Smooth muscle cell (in vitro differentiated cells): ENCODE measurements around the gene HMCN2. TPM values are rescaled to one million over a fixed set of nuclear protein-coding genes. Genes with fewer than 3 reads are reported as not detected.

Source experiments
- DNase-seq: peaks from one replicate; lab custom pipeline; 2025; ENCODE audit not compliant: unreplicated experiment; lab: John Stamatoyannopoulos, UW
- H2AFZ ChIP-seq: fragments of 200-600 bp; sonication (generic); 2 replicates; pipeline ENCODE4 v1.6.0; 2016; ENCODE audit warnings: antibody characterized with exemption, low read depth, mild to moderate bottlenecking
- H3F3A ChIP-seq: fragments of 200-600 bp; sonication (generic); 2 replicates; pipeline ENCODE4 v1.6.0; 2017; ENCODE audit warnings: antibody characterized with exemption, low read depth
- H3K27ac ChIP-seq: fragments of 200-600 bp; sonication (generic); 2 replicates; pipeline ENCODE4 v1.5.1; 2016; ENCODE audit warnings: low read depth, mild to moderate bottlenecking
- H3K27me3 ChIP-seq: fragments of 200-600 bp; sonication (generic); 2 replicates; pipeline ENCODE4 v1.6.1; 2016; ENCODE audit warnings: low read depth, mild to moderate bottlenecking
- H3K36me3 ChIP-seq: fragments of 200-600 bp; sonication (generic); 2 replicates; pipeline ENCODE4 v1.5.1; 2016; ENCODE audit warnings: low read depth
- H3K4me1 ChIP-seq: fragments of 200-600 bp; sonication (generic); 2 replicates; pipeline ENCODE4 v1.5.1; 2016; ENCODE audit warnings: low read depth
- H3K4me2 ChIP-seq: fragments of 200-600 bp; sonication (generic); 2 replicates; pipeline ENCODE4 v1.6.0; 2016; ENCODE audit warnings: mild to moderate bottlenecking
- H3K4me3 ChIP-seq: fragments of 200-600 bp; sonication (generic); 2 replicates; pipeline ENCODE4 v1.5.1; 2016; ENCODE audit warnings: mild to moderate bottlenecking
- H3K79me2 ChIP-seq: fragments of 200-600 bp; sonication (generic); 2 replicates; pipeline ENCODE4 v1.6.0; 2016; ENCODE audit warnings: low read depth, mild to moderate bottlenecking
- H3K9ac ChIP-seq: fragments of 200-600 bp; sonication (generic); 2 replicates; pipeline ENCODE4 v1.6.0; 2016; ENCODE audit warnings: low read depth
- H3K9me3 ChIP-seq: fragments of 200-600 bp; sonication (generic); replicated peaks from 2 replicates; pipeline ENCODE4 v1.5.1; 2016; ENCODE audit warnings: low read depth
- H4K20me1 ChIP-seq: fragments of 200-600 bp; sonication (generic); 2 replicates; pipeline ENCODE4 v1.6.0; 2016; ENCODE audit warnings: low read depth
- WGBS: methylation state at CpG from one replicate; pipeline ENCODE4 v1.1.7; 2016; ENCODE audit warnings: low lambda C conversion rate; 5-methylcytosine and 5-hydroxymethylcytosine counted together
- polyA plus RNA-seq: library from polyadenylated mRNA; unstranded; fragments of >200 nt; fragmentation: Nextera tagmentation; extraction: Ambion mirVana; gene quantifications from 2 replicates; pipeline ENCODE4 v1.2.1, GENCODE V29; 2016
- total RNA-seq: library from RNA; depleted of rRNA; stranded (reverse); fragments of >200 nt; gene quantifications from 2 replicates; pipeline ENCODE4 v1.2.3, GENCODE V29; 2014
- TF ChIP-seq, protein P1 (sequence below): fragments of 200-600 bp; sonication (generic); IDR thresholded peaks from 2 replicates; pipeline ENCODE4 v1.5.1; 2017; ENCODE audit warnings: borderline replicate concordance, mild to moderate bottlenecking, antibody characterized with exemption; ENCODE audit not compliant: insufficient read depth, poor library complexity, severe bottlenecking

The HMCN2 gene
- total and polyA plus RNA-seq, 2 experiments from 2014 or later = under 0.01 TPM; not detected in 1

DNA sequence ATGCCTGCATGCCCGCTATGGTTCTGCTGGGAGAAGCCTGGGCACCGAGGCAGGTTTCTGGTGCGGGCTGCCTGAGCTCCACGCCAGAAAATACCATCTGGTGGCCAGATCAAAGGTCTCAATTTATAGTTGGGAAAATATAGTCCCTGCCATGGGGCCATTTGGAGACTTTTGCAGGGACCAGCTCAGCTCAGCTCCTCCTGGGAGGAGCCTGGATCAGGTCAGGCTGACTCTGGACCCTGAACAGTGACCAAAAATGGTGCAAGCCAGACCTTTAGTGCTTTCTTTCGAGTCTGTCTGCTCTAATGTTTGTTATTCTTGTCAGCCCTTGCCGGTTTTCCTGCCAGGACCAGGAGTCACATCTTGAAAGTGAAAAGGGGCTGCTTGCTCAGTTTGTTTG, 31.8 kb downstream of the HMCN2 start:
- TF ChIP-seq, protein P1, sequence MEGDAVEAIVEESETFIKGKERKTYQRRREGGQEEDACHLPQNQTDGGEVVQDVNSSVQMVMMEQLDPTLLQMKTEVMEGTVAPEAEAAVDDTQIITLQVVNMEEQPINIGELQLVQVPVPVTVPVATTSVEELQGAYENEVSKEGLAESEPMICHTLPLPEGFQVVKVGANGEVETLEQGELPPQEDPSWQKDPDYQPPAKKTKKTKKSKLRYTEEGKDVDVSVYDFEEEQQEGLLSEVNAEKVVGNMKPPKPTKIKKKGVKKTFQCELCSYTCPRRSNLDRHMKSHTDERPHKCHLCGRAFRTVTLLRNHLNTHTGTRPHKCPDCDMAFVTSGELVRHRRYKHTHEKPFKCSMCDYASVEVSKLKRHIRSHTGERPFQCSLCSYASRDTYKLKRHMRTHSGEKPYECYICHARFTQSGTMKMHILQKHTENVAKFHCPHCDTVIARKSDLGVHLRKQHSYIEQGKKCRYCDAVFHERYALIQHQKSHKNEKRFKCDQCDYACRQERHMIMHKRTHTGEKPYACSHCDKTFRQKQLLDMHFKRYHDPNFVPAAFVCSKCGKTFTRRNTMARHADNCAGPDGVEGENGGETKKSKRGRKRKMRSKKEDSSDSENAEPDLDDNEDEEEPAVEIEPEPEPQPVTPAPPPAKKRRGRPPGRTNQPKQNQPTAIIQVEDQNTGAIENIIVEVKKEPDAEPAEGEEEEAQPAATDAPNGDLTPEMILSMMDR = no peak
- H2AFZ ChIP-seq = no peak overlapping the region
- peaks cover 28% of the 10 kb centered on the region for H3K27me3 ChIP-seq
- no peaks in the 10 kb centered on the region for H3K4me1 ChIP-seq
- no peak overlapping the region for H3K9ac ChIP-seq
- H4K20me1 ChIP-seq = no peaks in the 10 kb centered on the region
- H3F3A ChIP-seq = no peaks in the 10 kb centered on the region
- no peak for DNase-seq
- H3K4me3 ChIP-seq = no peak overlapping the region
- no peak overlapping the region for H3K4me2 ChIP-seq
- no peak overlapping the region for H3K27ac ChIP-seq
- H3K36me3 ChIP-seq = no peaks in the 10 kb centered on the region
- H3K79me2 ChIP-seq = no peaks in the 10 kb centered on the region
- no peaks in the 10 kb centered on the region for H3K9me3 ChIP-seq
- WGBS = 79% methylated on average over 6 of the region's 6 CpGs

DNA sequence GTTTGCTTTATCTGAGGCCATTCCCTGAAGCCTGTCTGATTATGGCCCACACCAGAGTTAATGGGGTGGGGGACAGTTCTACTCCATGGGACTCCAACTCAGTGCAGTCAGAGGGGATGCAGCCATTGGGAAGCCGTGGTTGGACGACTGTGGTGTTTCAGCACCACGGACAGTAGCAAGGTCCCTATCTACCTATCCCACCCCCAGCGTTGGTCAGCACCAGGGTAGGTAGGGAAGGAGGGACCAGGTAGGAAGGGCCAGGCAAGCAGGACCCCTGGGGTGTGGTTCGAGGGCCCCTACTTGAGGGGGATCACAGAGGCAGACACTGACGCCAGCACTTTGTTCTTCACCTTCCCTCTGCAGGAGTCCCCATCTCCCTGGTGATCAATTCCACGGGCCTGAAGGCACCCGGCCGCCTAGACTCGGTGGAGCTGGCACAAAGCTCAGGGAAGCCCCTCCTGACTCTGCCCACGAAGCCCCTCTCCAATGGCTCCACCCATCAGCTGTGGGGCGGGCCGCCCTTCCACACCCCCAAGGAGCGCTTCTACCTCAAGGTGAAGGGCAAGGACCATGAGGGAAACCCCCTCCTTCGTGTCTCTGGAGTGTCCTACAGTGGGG, 33.2 kb downstream of the HMCN2 start:
- H3K4me2 ChIP-seq = no peak overlapping the region
- no peak for DNase-seq
- H3K9ac ChIP-seq = no peak overlapping the region
- H3K9me3 ChIP-seq = no peaks in the 10 kb centered on the region
- TF ChIP-seq, protein P1 = no peak
- H3K36me3 ChIP-seq = no peaks in the 10 kb centered on the region
- peaks cover 21% of the 10 kb centered on the region for H3K27me3 ChIP-seq
- H3F3A ChIP-seq = no peaks in the 10 kb centered on the region
- H3K79me2 ChIP-seq = no peaks in the 10 kb centered on the region
- no peaks in the 10 kb centered on the region for H3K4me1 ChIP-seq
- H2AFZ ChIP-seq = no peak overlapping the region
- WGBS = 56% methylated on average over 15 of the region's 15 CpGs
- no peaks in the 10 kb centered on the region for H4K20me1 ChIP-seq
- H3K4me3 ChIP-seq = no peak overlapping the region
- no peak overlapping the region for H3K27ac ChIP-seq

DNA sequence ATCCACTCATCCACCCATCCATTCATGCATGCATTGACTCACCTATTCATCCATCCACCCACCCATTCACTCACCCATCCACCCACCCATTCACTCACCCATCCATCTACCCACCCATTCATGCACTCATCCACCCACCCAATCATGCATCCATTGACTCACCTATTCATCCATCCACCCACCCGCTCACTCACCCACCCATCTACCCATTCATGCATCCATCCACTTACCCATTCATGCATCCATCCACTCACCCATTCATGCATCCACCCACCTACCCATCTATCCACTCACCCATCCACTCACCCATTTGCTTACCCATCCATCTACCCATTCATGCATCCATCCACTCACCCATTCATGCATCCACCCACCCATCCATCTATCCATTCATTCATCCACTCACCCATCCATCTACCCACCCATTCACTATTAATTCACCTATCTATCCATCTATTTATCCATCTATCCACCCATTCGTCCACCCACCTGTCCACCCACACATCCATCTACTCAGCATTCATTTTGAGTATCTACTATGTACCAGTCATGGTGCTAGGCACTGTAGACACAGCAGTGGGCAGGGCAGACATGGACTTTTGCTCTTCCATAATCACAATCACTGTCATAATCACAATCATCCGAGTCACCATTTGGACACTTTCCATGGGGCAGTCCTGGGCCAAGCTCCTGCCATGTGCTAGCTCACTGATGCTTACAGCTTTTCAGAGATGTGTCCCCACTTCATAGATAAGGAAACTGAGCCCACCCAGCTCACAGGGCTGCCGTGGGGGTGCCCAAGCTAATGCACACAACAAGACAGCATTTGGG, 34.4 kb downstream of the HMCN2 start:
- H4K20me1 ChIP-seq = no peaks in the 10 kb centered on the region
- peaks cover 4% of the 10 kb centered on the region for H3F3A ChIP-seq
- H3K9ac ChIP-seq = no peak overlapping the region
- peaks cover 14% of the 10 kb centered on the region for H3K27me3 ChIP-seq
- no peaks in the 10 kb centered on the region for H3K4me1 ChIP-seq
- WGBS = 82% methylated on average over 4 of the region's 4 CpGs
- H3K4me3 ChIP-seq = no peak overlapping the region
- no peaks in the 10 kb centered on the region for H3K36me3 ChIP-seq
- no peak overlapping the region for H2AFZ ChIP-seq
- H3K79me2 ChIP-seq = no peaks in the 10 kb centered on the region
- H3K9me3 ChIP-seq = no peaks in the 10 kb centered on the region
- H3K27ac ChIP-seq = no peak overlapping the region
- TF ChIP-seq, protein P1 = no peak
- H3K4me2 ChIP-seq = no peak overlapping the region
- no peak for DNase-seq

DNA sequence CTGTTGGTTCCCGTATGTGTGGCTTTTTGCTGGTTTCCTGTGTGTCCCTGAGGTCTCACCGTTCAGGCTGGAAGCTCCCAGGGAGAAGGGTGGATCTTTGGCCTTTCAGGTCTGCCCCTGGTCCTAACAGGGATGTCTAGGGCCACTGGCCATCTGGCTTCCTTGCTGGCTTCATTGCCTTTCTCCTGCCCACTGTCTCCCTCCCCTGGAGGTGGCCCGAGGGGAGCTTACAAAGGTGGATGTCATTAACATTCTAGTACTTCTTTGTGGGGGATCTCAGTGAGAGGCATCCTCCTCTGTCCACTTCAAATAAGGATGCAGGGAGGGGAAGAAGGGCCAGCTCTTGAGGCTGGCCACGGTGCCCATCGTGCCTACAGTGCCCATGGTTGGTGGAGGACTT, 35.2 kb downstream of the HMCN2 start:
- Histone ChIP-seq H4K20me1 (no peaks in the 10 kb centered on the region), H3K4me2 (peak overlapping the region; percentile 10), H2AFZ (no peak overlapping the region), H3K9ac (no peak overlapping the region), H3K9me3 (no peaks in the 10 kb centered on the region), H3K79me2 (no peaks in the 10 kb centered on the region), H3K4me3 (no peak overlapping the region), H3K27ac (peak overlapping the region; percentile 20), H3K27me3 (peaks cover 7% of the 10 kb centered on the region), H3K36me3 (no peaks in the 10 kb centered on the region), H3K4me1 (no peaks in the 10 kb centered on the region), H3F3A (peaks cover 4% of the 10 kb centered on the region)
- WGBS = 84% methylated on average over 5 of the region's 5 CpGs
- TF ChIP-seq, protein P1 = no peak
- DNase-seq = no peak
